ENCODE results near the gene GSDME.

GSDME gene

DNA sequence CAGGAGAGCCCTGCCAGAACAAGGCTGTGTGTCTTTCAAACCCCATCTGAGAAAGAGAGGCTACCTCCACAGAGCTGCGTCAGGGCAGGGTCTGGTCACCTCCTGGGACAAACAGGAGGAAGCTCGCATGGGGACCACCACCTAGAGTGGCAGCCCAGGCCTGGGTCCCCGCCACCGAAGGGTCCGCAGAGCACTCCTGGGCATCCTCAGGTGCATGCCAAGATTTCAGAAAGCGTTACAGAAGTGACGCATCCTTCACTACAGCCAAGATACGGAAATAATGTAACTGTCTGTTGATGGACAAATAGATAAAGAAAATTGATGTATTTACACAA is 42.6 kb downstream of the GSDME start:
- DNase-seq (ENCODE audit: low read depth in 2 of 2): no peak
- TF ChIP-seq, protein P1, sequence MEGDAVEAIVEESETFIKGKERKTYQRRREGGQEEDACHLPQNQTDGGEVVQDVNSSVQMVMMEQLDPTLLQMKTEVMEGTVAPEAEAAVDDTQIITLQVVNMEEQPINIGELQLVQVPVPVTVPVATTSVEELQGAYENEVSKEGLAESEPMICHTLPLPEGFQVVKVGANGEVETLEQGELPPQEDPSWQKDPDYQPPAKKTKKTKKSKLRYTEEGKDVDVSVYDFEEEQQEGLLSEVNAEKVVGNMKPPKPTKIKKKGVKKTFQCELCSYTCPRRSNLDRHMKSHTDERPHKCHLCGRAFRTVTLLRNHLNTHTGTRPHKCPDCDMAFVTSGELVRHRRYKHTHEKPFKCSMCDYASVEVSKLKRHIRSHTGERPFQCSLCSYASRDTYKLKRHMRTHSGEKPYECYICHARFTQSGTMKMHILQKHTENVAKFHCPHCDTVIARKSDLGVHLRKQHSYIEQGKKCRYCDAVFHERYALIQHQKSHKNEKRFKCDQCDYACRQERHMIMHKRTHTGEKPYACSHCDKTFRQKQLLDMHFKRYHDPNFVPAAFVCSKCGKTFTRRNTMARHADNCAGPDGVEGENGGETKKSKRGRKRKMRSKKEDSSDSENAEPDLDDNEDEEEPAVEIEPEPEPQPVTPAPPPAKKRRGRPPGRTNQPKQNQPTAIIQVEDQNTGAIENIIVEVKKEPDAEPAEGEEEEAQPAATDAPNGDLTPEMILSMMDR (IDR thresholded peaks at IDR 0.05; ENCODE audit: low read depth, low read length): no peak
- no peak overlapping the region for H3K4me3 ChIP-seq (replicated peaks in 1 of 2; ENCODE audit: low read depth in 2 of 2, low read length in 2 of 2)

DNA sequence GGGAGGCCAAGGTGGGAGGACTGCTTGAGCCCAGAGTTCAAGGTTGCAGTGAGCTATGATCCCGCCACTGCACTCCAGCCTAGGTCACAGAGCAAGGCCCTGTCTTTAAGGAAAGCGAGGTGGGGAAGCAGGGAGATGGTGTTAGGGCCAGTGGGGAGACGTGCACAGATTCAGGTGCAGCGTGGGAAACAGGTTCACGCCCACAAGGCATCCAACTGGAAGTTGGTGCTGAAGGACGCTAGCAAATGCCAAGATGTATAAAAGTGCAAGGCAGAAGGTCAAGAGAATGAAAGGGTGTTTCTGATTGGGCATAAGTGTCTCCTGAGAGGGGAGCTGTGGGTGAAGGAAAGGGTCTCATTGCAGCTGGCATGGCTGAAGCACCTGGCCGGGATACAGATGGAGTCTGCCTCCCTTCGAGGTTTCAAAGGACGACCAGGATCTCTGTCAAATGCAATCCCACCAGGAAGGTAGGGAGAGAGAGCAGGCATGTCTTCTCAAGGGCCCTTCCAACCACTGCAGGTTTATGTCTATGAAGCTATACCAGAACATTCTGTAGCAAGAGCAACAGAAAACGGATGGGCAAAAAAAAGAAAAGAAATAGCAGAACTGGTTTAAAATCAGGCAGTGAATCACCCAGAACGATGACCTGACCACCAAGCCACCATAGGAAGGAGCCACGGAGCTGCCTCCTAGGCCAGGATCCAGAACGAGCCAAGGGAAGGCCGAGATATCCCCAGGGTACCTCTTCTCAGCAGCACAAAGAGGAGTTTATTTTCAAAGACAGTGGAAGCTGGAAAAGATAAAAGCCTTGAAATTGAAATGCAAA is 43.2 kb downstream of the GSDME start:
- TF ChIP-seq, protein P1 (IDR thresholded peaks at IDR 0.05; ENCODE audit: low read depth, low read length): no peak
- no peak overlapping the region for H3K4me3 ChIP-seq (replicated peaks in 1 of 2; ENCODE audit: low read depth in 2 of 2, low read length in 2 of 2)
- no peak for DNase-seq (ENCODE audit: low read depth in 2 of 2)

DNA sequence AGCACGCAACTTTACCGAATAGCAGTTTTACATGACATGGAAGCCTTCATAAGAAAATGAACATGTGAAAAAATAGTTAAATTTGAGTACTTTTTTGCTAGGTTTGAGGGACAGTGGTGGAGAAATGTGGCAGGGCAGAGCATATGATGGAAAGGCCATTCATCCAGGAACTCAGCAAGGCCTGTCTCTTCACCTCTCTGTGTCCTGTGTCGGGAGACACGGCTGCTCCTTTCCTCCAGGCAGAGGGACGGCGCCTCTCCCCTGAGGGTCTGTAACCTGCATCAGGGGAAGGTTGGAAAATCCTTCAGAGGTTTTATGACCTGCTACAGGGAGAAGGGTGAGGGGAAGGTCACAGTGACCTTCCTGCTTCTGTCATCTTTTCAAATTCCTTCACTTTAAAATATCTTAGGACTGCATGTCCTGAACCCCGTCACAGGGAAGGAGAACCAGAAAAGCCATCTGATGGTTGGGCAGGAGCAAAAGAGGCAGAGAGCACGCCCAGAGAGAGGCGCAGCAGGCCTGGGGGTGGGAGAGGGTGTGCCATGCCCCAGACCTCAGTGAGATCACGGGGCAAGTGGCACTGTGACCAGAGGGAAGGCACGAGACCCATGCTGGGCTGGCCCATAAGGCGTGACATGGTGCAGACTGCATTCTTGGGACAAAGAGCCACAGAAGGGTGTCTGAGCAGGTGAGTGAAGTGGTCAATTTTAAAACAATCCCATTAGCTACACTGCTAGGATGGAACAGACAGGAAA is 44.0 kb downstream of the GSDME start:
- TF ChIP-seq, protein P1 (IDR thresholded peaks at IDR 0.05; ENCODE audit: low read depth, low read length): no peak
- H3K4me3 ChIP-seq (replicated peaks in 1 of 2; ENCODE audit: low read depth in 2 of 2, low read length in 2 of 2): no peak overlapping the region
- DNase-seq (ENCODE audit: low read depth in 2 of 2): no peak

GRCh38 chr7:24709585-24710360 is 47.5 kb downstream of the GSDME start:
- TF ChIP-seq, protein P1 (IDR thresholded peaks at IDR 0.05; ENCODE audit: low read depth, low read length): no peak
- DNase-seq (ENCODE audit: low read depth in 2 of 2): no peak
- H3K4me3 ChIP-seq (replicated peaks in 1 of 2; ENCODE audit: low read depth in 2 of 2, low read length in 2 of 2): no peak overlapping the region

DNA sequence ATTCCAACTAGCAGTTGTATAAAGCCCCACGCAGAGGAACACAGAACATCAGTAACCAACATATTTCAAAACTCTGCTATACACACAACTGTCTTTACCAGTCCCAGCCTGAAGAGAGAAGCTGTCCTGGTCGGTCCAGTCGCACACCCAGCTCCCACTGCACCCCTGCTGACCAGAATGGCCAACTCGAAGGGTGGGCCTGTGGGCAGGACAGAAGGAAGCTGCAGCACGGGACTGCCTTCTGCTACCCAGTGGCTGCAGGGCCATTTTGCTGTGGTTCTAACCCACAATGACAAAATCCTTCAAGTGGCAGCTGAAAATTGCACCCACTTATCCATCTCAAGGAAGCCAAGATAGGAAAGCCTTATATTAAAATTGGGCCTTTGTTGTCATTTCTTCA is 48.2 kb downstream of the GSDME start:
- DNase-seq (ENCODE audit: low read depth in 2 of 2): no peak
- H3K4me3 ChIP-seq (replicated peaks in 1 of 2; ENCODE audit: low read depth in 2 of 2, low read length in 2 of 2): no peak overlapping the region
- TF ChIP-seq, protein P1 (IDR thresholded peaks at IDR 0.05; ENCODE audit: low read depth, low read length): no peak

DNA sequence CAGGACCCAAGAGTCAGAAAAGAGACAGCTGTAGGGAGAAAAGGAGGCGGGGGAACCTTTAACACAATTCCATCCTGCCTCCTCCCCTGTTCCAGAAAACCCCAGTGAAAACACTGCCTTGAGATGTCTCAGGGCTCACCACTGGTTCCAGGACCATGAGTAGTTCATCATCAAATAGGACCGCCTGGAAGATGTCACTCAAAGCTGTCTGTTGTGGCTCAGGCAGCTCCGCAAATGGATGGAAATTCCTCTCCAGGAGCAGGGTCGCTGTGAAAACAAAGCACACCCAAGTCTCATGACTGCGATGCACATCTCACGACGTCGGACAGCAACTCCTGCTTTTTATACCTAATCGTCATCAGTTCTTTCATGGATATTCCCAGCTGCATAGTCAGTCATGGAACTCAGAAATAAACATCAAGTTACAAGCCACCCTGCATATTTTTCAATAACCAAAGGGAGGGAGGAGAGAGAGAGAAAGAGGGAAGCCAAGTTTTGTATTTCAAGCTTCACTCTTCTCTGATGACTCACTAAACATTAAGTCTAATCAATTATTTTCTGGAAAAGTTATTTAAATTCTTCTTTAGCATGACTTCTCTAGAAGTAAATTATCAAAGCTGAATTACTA is 49.2 kb downstream of the GSDME start:
- no peak for DNase-seq (ENCODE audit: low read depth in 2 of 2)
- TF ChIP-seq, protein P1 (IDR thresholded peaks at IDR 0.05; ENCODE audit: low read depth, low read length): no peak
- H3K4me3 ChIP-seq (replicated peaks in 1 of 2; ENCODE audit: low read depth in 2 of 2, low read length in 2 of 2): no peak overlapping the region

All from cardiac fibroblast (primary cell).